Fibroblast of villous mesenchyme (primary cell): ENCODE measurements around the gene MTHFD1L. TPM values are rescaled to one million over a fixed set of nuclear protein-coding genes. Genes with fewer than 3 reads are reported as not detected.
"Not testable (repeated sequence)": the region's sequence is repeated elsewhere in the genome, so short reads cannot be mapped to it uniquely, and the experiment has no call there.

Experiments used
- DNase-seq: peaks from one replicate; pipeline ENCODE4 v3.0.0-alpha.2; 2010; ENCODE audit warnings: low read depth
- H3K4me3 ChIP-seq: 2 replicates; pipeline ENCODE4 v1.5.1; 2011; ENCODE audit warnings: low read depth, mild to moderate bottlenecking, low read length
- CTCF ChIP-seq: IDR thresholded peaks from 2 replicates; pipeline ENCODE4 v1.5.1; 2012; ENCODE audit warnings: low read depth, mild to moderate bottlenecking, low read length; ENCODE audit not compliant: insufficient read depth
- total RNA-seq: library from RNA; depleted of rRNA; stranded (reverse); fragments of >200 nt; gene quantifications from 2 replicates; pipeline ENCODE4 v1.2.3, GENCODE V29; 2012

MTHFD1L gene
- total RNA-seq, 1 donor: 43.2 TPM

GRCh38 chr6:150857062-150857944, 8.2 kb upstream of the MTHFD1L start:
- DNase-seq: peak; percentile 100
- TF ChIP-seq CTCF: no peak
- peak overlapping the region; percentile 25 for H3K4me3 ChIP-seq

- no peak for TF ChIP-seq CTCF
- no peak for DNase-seq
- peak overlapping the region; percentile 25 for H3K4me3 ChIP-seq
Measured at GRCh38 chr6:150857945-150858308, 7.6 kb upstream of the MTHFD1L start.

GRCh38 chr6:150861448-150862168, 3.9 kb upstream of the MTHFD1L start:
- peak; percentile 97 for DNase-seq

GRCh38 chr6:150863213-150863928, 2.1 kb upstream of the MTHFD1L start:
- no peak for DNase-seq
- H3K4me3 ChIP-seq: no peak overlapping the region
- TF ChIP-seq CTCF: no peak

More at GRCh38 chr6:150861448-150862168, 3.9 kb upstream of the MTHFD1L start:
- not testable (repeated sequence) for H3K4me3 ChIP-seq

GRCh38 chr6:150865043-150865405, 478 bp upstream of the MTHFD1L start:
- peak overlapping the region; percentile 64 for H3K4me3 ChIP-seq
- TF ChIP-seq CTCF: no peak
- DNase-seq: no peak

- TF ChIP-seq CTCF: no peak
- H3K4me3 ChIP-seq: peak overlapping the region; percentile 64
- DNase-seq: peak; percentile 95
Measured at GRCh38 chr6:150866147-150866990, 867 bp downstream of the MTHFD1L start.
